Measurements from ENCODE around the gene EPN3. TPM values are rescaled to one million over a fixed set of nuclear protein-coding genes. Genes with fewer than 3 reads are reported as not detected.

The EPN3 gene
- total RNA-seq, 1 experiment from 2014 or later = 0.09 TPM

DNA sequence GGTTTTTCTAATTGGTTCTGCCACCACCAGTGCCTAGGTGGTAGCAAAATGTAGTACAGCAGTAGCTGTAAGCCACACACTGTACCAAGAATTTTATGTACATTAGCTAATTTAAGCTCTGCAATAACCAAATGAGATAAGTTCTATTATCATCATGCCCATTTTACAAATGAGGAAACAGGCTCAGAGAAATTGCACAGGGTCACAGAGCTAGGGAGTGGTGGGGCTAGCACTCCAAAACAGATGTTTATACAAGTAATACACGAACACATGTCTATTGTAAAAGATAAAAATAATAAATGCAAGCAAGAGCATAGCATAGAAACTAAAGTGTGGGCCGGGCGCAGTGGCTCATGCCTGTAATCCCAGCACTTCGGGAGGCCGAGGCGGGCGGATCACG lies 40.3 kb upstream of the EPN3 start:
- CTCF ChIA-PET = no interaction called here
- POLR2A ChIA-PET (ENCODE audit: low non-redundant PET) = interaction anchor here (0.7 kb wide), 1 partner anchor 132 kb away, joined by 4 read pairs; no protein-coding TSS in a partner anchor
- no peaks in the 10 kb centered on the region for H3K36me3 ChIP-seq (ENCODE audit: insufficient read depth, low read length, poor library complexity, severe bottlenecking)
- no peak overlapping the region for H3K27ac ChIP-seq (ENCODE audit: low read depth, low read length, poor library complexity, severe bottlenecking)
- H3K4me1 ChIP-seq (ENCODE audit: insufficient read depth, low read length, poor library complexity, severe bottlenecking) = no peaks in the 10 kb centered on the region
- H3K9me3 ChIP-seq (ENCODE audit: low read depth, low read length, poor library complexity, severe bottlenecking) = no peaks in the 10 kb centered on the region
- TF ChIP-seq, protein P1, sequence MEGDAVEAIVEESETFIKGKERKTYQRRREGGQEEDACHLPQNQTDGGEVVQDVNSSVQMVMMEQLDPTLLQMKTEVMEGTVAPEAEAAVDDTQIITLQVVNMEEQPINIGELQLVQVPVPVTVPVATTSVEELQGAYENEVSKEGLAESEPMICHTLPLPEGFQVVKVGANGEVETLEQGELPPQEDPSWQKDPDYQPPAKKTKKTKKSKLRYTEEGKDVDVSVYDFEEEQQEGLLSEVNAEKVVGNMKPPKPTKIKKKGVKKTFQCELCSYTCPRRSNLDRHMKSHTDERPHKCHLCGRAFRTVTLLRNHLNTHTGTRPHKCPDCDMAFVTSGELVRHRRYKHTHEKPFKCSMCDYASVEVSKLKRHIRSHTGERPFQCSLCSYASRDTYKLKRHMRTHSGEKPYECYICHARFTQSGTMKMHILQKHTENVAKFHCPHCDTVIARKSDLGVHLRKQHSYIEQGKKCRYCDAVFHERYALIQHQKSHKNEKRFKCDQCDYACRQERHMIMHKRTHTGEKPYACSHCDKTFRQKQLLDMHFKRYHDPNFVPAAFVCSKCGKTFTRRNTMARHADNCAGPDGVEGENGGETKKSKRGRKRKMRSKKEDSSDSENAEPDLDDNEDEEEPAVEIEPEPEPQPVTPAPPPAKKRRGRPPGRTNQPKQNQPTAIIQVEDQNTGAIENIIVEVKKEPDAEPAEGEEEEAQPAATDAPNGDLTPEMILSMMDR (conservative IDR thresholded peaks at IDR 0.05; ENCODE audit: low read depth, low read length) = no peak
- intact Hi-C loops (cut with micrococcal nuclease; ENCODE audit: unreplicated experiment) = no loop called here
- no peak overlapping the region for H3K4me3 ChIP-seq (ENCODE audit: low read depth, low read length, poor library complexity, severe bottlenecking)
- no peaks in the 10 kb centered on the region for H3K27me3 ChIP-seq (replicated peaks; ENCODE audit: insufficient read depth, low read depth, low read length, poor library complexity)
- DNase-seq (ENCODE audit: low spot score) = no peak
- BruUV-seq (replicated peaks) = no TSS peak

DNA sequence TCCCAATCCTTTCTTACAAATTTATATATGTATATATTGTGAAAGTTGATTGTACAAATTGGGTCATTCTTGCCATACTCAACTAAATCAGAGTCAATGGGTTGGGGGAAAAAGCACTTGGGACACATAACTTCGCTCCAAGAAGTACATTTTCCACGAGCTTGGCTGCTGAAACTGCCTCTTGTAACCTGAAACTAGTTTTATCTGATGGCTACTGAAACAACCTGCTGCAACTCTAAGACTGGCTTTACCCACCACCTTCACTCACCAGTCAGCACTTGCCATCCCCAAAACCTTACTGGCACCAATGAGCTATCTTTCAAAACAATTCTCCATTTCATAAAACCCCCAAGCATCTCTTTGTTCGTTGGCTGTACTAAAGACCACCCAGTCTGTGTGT lies 38.8 kb upstream of the EPN3 start:
- intact Hi-C loops (cut with micrococcal nuclease; ENCODE audit: unreplicated experiment) = no loop called here
- no TSS peak for BruUV-seq (replicated peaks)

DNA sequence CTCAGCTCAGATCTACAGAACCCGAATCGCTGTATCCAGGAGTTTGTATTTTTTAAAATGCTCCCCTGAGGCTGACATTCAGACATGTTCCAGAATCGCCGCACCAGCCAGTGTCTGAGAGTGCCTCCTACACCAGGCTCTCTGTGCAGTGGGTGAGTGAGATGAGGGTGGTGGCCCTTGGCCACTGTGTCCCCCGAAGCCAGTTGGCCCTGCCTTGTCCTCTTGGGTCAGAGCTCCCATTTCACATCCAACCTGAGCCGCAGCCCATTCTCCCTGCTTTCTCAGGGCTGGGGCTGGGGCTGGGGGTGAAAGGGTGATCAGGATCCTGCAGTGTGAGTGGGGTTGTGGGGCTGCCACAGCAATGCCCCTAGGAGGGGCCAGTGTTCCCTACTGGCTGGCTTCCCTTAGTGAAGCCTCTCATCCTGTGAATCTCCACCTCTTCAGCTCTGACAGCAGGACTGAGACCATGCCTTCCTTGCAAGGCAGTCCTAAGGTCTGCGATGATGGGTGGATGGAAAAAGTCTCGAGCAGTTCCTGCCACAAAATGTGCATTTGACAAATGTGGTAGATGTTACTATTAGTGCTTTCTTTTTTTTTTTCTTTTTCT lies 37.2 kb upstream of the EPN3 start:
- Histone ChIP-seq H3K36me3 (ENCODE audit: insufficient read depth, low read length, poor library complexity, severe bottlenecking) (no peaks in the 10 kb centered on the region), H3K9me3 (ENCODE audit: low read depth, low read length, poor library complexity, severe bottlenecking) (no peaks in the 10 kb centered on the region), H3K27me3 (replicated peaks; ENCODE audit: insufficient read depth, low read depth, low read length, poor library complexity) (no peaks in the 10 kb centered on the region), H3K4me1 (ENCODE audit: insufficient read depth, low read length, poor library complexity, severe bottlenecking) (no peaks in the 10 kb centered on the region), H3K4me3 (ENCODE audit: low read depth, low read length, poor library complexity, severe bottlenecking) (no peak overlapping the region), H3K27ac (ENCODE audit: low read depth, low read length, poor library complexity, severe bottlenecking) (no peak overlapping the region)
- ChIA-PET CTCF (no interaction called here), POLR2A (ENCODE audit: low non-redundant PET) (no interaction called here)
- no TSS peak for BruUV-seq (replicated peaks)
- TF ChIP-seq, protein P1 (conservative IDR thresholded peaks at IDR 0.05; ENCODE audit: low read depth, low read length) = no peak
- TF ChIP-seq EZH2 (IDR thresholded peaks at IDR 0.05; ENCODE audit: borderline replicate concordance, low read depth, low read length, poor library complexity, severe bottlenecking) = no peak
- no peak for DNase-seq (ENCODE audit: low spot score)
- intact Hi-C loops (cut with micrococcal nuclease; ENCODE audit: unreplicated experiment) = no loop called here

More for the DNA sequence above, 38.8 kb upstream of the EPN3 start:
- no peaks in the 10 kb centered on the region for H3K36me3 ChIP-seq (ENCODE audit: insufficient read depth, low read length, poor library complexity, severe bottlenecking)
- ChIA-PET POLR2A (ENCODE audit: low non-redundant PET) (no interaction called here), CTCF (no interaction called here)
- no peak overlapping the region for H3K27ac ChIP-seq (ENCODE audit: low read depth, low read length, poor library complexity, severe bottlenecking)
- TF ChIP-seq, protein P1 (conservative IDR thresholded peaks at IDR 0.05; ENCODE audit: low read depth, low read length) = no peak
- no peak for TF ChIP-seq EZH2 (IDR thresholded peaks at IDR 0.05; ENCODE audit: borderline replicate concordance, low read depth, low read length, poor library complexity, severe bottlenecking)
- H3K9me3 ChIP-seq (ENCODE audit: low read depth, low read length, poor library complexity, severe bottlenecking) = no peaks in the 10 kb centered on the region
- H3K27me3 ChIP-seq (replicated peaks; ENCODE audit: insufficient read depth, low read depth, low read length, poor library complexity) = no peaks in the 10 kb centered on the region
- no peak for DNase-seq (ENCODE audit: low spot score)
- no peaks in the 10 kb centered on the region for H3K4me1 ChIP-seq (ENCODE audit: insufficient read depth, low read length, poor library complexity, severe bottlenecking)
- no peak overlapping the region for H3K4me3 ChIP-seq (ENCODE audit: low read depth, low read length, poor library complexity, severe bottlenecking)

Data from A673 (cell line).